Gastrocnemius medialis (tissue), 4 donors: Measurements from ENCODE around the gene LRRK1. TPM values are rescaled to one million over a fixed set of nuclear protein-coding genes. Genes with fewer than 3 reads are reported as not detected.
"Not testable (repeated sequence)": the region's sequence is repeated elsewhere in the genome, so short reads cannot be mapped to it uniquely, and the experiment has no call there.

ENCODE experiments used
- ATAC-seq, 2 donors: fragments of 150-250 bp; one replicate each; pipeline ENCODE4 v1.9.1; 2016
- DNase-seq, 2 donors: peaks; one replicate each; pipeline ENCODE4 v3.0.0-alpha.2; 2019
- H3K27ac ChIP-seq, 4 donors: fragments of 200-600 bp; sonication (generic); 1 replicate in 1 of 4; 2 replicates in 3 of 4; pipeline ENCODE4 v1.5.1; 2016 to 2018; ENCODE audit warnings: mild to moderate bottlenecking in 2 of 4, moderate library complexity in 1 of 4
- H3K27me3 ChIP-seq, 3 donors: fragments of 200-600 bp; sonication (generic) in 2 of 3; 1 replicate in 1 of 3; 2 replicates in 2 of 3; pipeline versions ENCODE4 v1.5.1 to v1.6.0; 2016 to 2019; ENCODE audit warnings: mild to moderate bottlenecking in 1 of 3, moderate library complexity in 1 of 3
- H3K36me3 ChIP-seq, 2 donors: fragments of 200-600 bp; sonication (generic) in 1 of 2; one replicate each; pipeline ENCODE4 v1.5.1; 2017 to 2018
- H3K4me1 ChIP-seq, 2 donors: fragments of 200-600 bp; sonication (generic) in 1 of 2; one replicate each; pipeline ENCODE4 v1.5.1; 2016 to 2017; ENCODE audit warnings: mild to moderate bottlenecking in 2 of 2
- H3K4me3 ChIP-seq, 4 donors: fragments of 200-600 bp; sonication (generic) in 3 of 4; 1 replicate in 1 of 4; 2 replicates in 3 of 4; pipeline ENCODE4 v1.5.1; 2016 to 2019; ENCODE audit warnings: mild to moderate bottlenecking in 2 of 4
- H3K9me3 ChIP-seq, 3 donors: fragments of 200-600 bp; sonication (generic) in 2 of 3; 1 replicate in 1 of 3; 2 replicates in 2 of 3; pipeline ENCODE4 v1.5.1; 2016 to 2019
- POLR2A ChIP-seq, 2 donors: fragments of 450-650 bp; IDR thresholded peaks; one replicate each; pipeline ENCODE4 v1.6.1; 2017; ENCODE audit warnings: antibody characterized with exemption in 2 of 2, mild to moderate bottlenecking in 2 of 2, moderate library complexity in 2 of 2
- in situ Hi-C, 4 donors: fragments of 200-750 bp; cut with MboI; loops; one replicate each; pipeline versions ENCODE4 v1.15.0 to v1.8.0; 2017; ENCODE audit warnings: low sequenced_read_pairs in 4 of 4
- intact Hi-C: fragments of 100-400 bp; cut with DNase I; formaldehyde crosslinking; loops from one replicate; pipeline ENCODE4 v1.15.1; 2023; ENCODE audit warnings: low total_unique reads
- total RNA-seq, 4 donors: library from RNA; depleted of rRNA; stranded (reverse); fragments of >200 nt; gene quantifications; one replicate each; pipeline versions ENCODE4 v1.1.0 to v1.2.3, GENCODE V29; 2016
- TF ChIP-seq, protein P1 (sequence below), 5 experiments: fragments of 450-650 bp in 3 of 5; fragments of 200-600 bp in 2 of 5; sonication (generic) in 2 of 5; IDR thresholded peaks in 4 of 5; conservative IDR thresholded peaks in 1 of 5; 1 replicate in 4 of 5; 2 replicates in 1 of 5; pipeline ENCODE4 v1.5.1; 2016 to 2019; ENCODE audit warnings: antibody characterized with exemption in 5 of 5, mild to moderate bottlenecking in 3 of 5, moderate library complexity in 3 of 5

The LRRK1 gene
- total RNA-seq, 4 donors from 2014 or later = 0.87 to 5.6 (median 1.7) TPM

DNA sequence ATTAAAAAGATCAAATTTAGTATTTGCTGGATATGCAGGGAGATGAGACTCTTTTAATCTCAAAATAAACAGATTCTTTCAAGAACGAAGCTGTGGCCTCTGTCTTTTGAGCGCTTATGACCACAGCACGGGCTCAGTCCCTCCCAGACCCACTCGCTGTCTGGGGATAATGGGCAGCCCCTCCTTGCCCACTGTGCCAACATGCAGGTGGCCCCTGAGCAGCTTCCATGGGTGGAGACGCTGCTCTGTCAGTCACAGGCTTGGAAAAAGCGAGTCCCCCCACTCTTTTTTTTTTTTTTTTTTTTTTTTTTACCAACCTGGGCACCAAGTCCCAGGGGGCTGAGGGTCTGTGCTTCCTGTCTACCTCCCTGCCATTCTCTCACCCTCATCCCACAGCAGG, 150.9 kb downstream of the LRRK1 start:
- TF ChIP-seq, protein P1, sequence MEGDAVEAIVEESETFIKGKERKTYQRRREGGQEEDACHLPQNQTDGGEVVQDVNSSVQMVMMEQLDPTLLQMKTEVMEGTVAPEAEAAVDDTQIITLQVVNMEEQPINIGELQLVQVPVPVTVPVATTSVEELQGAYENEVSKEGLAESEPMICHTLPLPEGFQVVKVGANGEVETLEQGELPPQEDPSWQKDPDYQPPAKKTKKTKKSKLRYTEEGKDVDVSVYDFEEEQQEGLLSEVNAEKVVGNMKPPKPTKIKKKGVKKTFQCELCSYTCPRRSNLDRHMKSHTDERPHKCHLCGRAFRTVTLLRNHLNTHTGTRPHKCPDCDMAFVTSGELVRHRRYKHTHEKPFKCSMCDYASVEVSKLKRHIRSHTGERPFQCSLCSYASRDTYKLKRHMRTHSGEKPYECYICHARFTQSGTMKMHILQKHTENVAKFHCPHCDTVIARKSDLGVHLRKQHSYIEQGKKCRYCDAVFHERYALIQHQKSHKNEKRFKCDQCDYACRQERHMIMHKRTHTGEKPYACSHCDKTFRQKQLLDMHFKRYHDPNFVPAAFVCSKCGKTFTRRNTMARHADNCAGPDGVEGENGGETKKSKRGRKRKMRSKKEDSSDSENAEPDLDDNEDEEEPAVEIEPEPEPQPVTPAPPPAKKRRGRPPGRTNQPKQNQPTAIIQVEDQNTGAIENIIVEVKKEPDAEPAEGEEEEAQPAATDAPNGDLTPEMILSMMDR (IDR thresholded peaks at IDR 0.05 in 4 of 5, conservative IDR thresholded peaks at IDR 0.05 in 1 of 5) = no peak
- TF ChIP-seq POLR2A (IDR thresholded peaks at IDR 0.05) = no peak
- Histone ChIP-seq H3K27me3 (no peaks in the 10 kb centered on the region), H3K27ac (no peak overlapping the region), H3K4me3 (no peak overlapping the region), H3K36me3 (no peaks in the 10 kb centered on the region), H3K4me1 (no peaks in the 10 kb centered on the region), H3K9me3 (no peaks in the 10 kb centered on the region)
- ATAC-seq = no peak
- in situ Hi-C loops = no loop called here
- intact Hi-C loops = no loop called here
- DNase-seq = no peak

DNA sequence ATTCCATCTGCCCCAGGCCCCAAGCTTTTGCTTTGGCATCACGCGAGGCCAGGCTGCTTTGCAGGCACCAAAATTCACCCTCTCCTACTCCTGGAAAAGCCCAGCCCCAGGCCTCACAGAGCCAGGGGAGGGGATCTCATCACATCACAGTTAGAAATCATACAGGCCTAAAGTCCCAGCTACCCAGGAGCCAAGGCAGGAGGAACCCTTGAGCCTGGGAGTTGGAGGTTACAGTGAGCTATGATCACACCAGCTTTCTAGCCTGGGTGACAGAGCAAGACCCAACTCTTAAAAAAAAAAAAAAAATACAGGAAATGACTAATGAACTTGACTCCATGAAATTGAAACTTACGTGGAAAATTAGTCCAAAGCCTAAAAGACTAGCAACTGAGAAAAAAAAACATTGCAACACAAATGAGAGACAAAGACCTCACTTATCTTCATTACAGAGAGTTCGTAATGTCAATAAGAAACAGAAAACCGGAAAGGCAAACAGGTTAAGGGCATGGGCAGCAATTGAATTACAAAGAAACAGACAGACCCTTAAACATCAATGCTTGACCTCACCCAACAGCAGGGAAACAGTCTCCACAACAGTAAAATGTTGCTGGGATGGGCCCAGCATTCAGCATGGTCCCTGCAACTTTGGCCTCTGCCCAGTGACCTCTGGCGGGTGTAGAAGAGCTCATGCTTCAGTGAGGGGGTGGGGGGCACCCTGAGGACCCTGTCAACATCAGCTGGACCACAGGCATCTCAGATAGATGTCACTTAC, 151.5 kb downstream of the LRRK1 start:
- no peaks in the 10 kb centered on the region for H3K27me3 ChIP-seq
- no peaks in the 10 kb centered on the region for H3K4me1 ChIP-seq
- no peaks in the 10 kb centered on the region for H3K36me3 ChIP-seq
- no peak overlapping the region for H3K4me3 ChIP-seq
- no peaks in the 10 kb centered on the region for H3K9me3 ChIP-seq
- ATAC-seq (no peak), DNase-seq (no peak)
- H3K27ac ChIP-seq = peak overlapping the region in 1 of 4 donors; percentile 31
- in situ Hi-C loops (no loop called here), intact Hi-C loops (no loop called here)
- TF ChIP-seq POLR2A (IDR thresholded peaks at IDR 0.05) = no peak
- TF ChIP-seq, protein P1 (IDR thresholded peaks at IDR 0.05 in 4 of 5, conservative IDR thresholded peaks at IDR 0.05 in 1 of 5) = no peak

DNA sequence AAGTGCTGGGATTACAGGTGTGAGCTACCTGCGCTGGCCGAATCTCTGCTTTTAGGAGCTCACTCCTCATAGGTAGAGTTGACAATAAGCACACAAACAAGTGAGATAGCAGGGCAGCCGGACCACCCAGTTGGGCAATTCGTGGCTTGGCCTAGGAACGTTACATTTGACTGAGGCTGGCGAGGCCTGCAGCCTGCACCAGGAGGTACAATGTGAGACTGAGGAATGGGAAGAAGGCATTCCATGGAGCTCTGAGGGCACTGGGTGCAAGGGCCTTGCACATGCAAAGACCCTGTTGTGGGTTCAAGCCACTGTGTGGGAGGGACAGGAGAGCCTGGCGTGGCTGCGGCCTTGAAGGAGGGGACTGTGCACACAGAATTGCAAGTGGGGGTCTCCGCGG, 152.5 kb downstream of the LRRK1 start:
- in situ Hi-C loops = no loop called here
- Histone ChIP-seq H3K9me3 (no peaks in the 10 kb centered on the region), H3K27ac (no peak overlapping the region), H3K4me1 (no peaks in the 10 kb centered on the region), H3K36me3 (no peaks in the 10 kb centered on the region), H3K27me3 (no peaks in the 10 kb centered on the region), H3K4me3 (no peak overlapping the region)
- no peak for DNase-seq
- TF ChIP-seq, protein P1 (IDR thresholded peaks at IDR 0.05 in 4 of 5, conservative IDR thresholded peaks at IDR 0.05 in 1 of 5) = no peak
- no peak for TF ChIP-seq POLR2A (IDR thresholded peaks at IDR 0.05)
- no peak for ATAC-seq
- intact Hi-C loops = no loop called here

DNA sequence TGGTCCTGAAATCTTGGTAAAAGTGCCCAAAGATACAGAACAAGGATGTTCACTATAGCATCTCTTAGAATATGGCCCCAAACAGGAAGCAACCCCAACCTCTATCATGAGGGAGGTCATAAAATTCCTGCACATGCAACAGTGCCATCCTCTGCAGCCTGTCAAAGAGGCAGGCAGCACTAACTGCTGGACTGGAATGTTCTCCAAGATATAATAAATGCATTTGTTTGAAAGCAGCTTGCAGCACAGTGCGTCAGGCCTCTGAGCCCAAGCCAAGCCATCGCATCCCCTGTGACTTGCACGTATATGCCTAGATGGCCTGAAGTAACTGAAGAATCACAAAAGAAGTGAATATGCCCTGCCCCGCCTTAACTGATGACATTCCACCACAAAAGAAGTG, 153.1 kb downstream of the LRRK1 start:
- H3K27me3 ChIP-seq, H3K27ac ChIP-seq, H3K9me3 ChIP-seq, intact Hi-C loops, DNase-seq, H3K36me3 ChIP-seq, ATAC-seq, H3K4me3 ChIP-seq, in situ Hi-C loops, H3K4me1 ChIP-seq: not testable (repeated sequence)

DNA sequence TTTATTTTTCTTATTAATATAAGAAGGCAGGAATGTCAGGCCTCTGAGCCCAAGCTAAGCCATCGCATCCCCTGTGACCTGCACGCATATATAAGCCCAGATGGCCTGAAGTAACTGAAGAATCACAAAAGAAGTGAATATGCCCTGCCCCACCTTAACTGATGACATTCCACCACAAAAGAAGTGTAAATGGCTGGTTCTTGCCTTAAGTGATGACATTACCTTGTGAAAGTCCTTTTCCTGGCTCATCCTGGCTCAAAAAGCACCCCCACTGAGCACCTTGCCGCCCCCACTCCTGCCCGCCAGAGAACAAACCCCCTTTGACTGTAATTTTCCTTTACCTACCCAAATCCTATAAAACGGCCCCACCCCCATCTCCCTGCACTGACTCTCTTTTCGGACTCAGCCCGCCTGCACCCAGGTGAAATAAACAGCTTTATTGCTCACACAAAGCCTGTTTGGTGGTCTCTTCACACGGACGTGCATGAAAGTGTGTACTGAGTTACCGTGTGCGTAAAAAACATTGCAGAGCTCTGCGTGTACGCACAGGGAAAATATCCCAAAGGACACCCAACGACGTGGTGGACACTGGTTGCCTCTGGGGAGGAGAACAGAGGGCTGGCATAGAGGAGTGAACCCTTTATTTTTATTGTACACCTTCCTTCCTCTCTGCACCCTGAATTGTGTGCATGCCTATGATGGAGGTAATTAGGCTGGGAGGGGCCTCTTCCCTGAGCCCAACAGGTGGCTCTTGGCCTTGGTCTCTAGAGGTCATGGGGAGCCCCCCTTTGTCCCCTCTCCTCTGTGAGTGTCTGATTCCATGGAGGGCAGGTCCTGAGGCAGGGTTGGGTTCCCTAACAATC, 158.9 kb downstream of the LRRK1 start:
- in situ Hi-C loops, H3K4me3 ChIP-seq, H3K27ac ChIP-seq, H3K36me3 ChIP-seq, H3K27me3 ChIP-seq, H3K9me3 ChIP-seq, intact Hi-C loops, H3K4me1 ChIP-seq, DNase-seq, ATAC-seq: not testable (repeated sequence)
